GM15510 (cell line): ENCODE results near the gene PKD2.

Experiments used
- POLR2A ChIP-seq: IDR thresholded peaks from 3 replicates; pipeline ENCODE4 v1.6.1; 2011; ENCODE audit warnings: borderline replicate concordance; ENCODE audit not compliant: insufficient read length; ENCODE audit errors: extremely low read depth

The PKD2 gene

GRCh38 chr4:88070031-88070430 is 62.6 kb downstream of the PKD2 start:
- no peak for TF ChIP-seq POLR2A

- no peak for TF ChIP-seq POLR2A
These were observed 67.9 kb downstream of the PKD2 start for GRCh38 chr4:88075336-88075735.

GRCh38 chr4:88077911-88078524 is 70.6 kb downstream of the PKD2 start:
- TF ChIP-seq POLR2A, result no peak

- no peak for TF ChIP-seq POLR2A
These were observed 71.1 kb downstream of the PKD2 start for GRCh38 chr4:88078579-88078978.

- TF ChIP-seq POLR2A, result no peak
These were observed 73.2 kb downstream of the PKD2 start for GRCh38 chr4:88080626-88081025.

- TF ChIP-seq POLR2A, result no peak
These were observed 79.6 kb downstream of the PKD2 start for GRCh38 chr4:88087004-88087403.

GRCh38 chr4:88090898-88091297 is 83.5 kb downstream of the PKD2 start:
- TF ChIP-seq POLR2A, result no peak

GRCh38 chr4:88091378-88091777 is 83.9 kb downstream of the PKD2 start:
- no peak for TF ChIP-seq POLR2A

GRCh38 chr4:88093874-88094273 is 86.4 kb downstream of the PKD2 start:
- no peak for TF ChIP-seq POLR2A

- no peak for TF ChIP-seq POLR2A
These were observed 89.9 kb downstream of the PKD2 start for GRCh38 chr4:88097301-88097700.

- no peak for TF ChIP-seq POLR2A
These were observed 90.3 kb downstream of the PKD2 start for GRCh38 chr4:88097781-88098180.

GRCh38 chr4:88098993-88099752 is 91.7 kb downstream of the PKD2 start:
- no peak for TF ChIP-seq POLR2A

GRCh38 chr4:88101165-88101564 is 93.7 kb downstream of the PKD2 start:
- TF ChIP-seq POLR2A, result no peak

GRCh38 chr4:88102026-88102425 is 94.6 kb downstream of the PKD2 start:
- no peak for TF ChIP-seq POLR2A

GRCh38 chr4:88104902-88105610 is 97.6 kb downstream of the PKD2 start:
- TF ChIP-seq POLR2A, result no peak

GRCh38 chr4:88106205-88106604 is 98.8 kb downstream of the PKD2 start:
- TF ChIP-seq POLR2A, result no peak
